HG03342 (cell line): ENCODE data around the gene DMWD.
"Not testable (repeated sequence)": the region's sequence is repeated elsewhere in the genome, so short reads cannot be mapped to it uniquely, and the experiment has no call there.

Experiments
- ATAC-seq: cut with Tn5 transposase; IDR thresholded peaks from one replicate; pipeline ENCODE4 v1.9.1; 2021; ENCODE audit warnings: mild to moderate bottlenecking, moderate library complexity; ENCODE audit not compliant: unreplicated experiment

Gene DMWD

DNA sequence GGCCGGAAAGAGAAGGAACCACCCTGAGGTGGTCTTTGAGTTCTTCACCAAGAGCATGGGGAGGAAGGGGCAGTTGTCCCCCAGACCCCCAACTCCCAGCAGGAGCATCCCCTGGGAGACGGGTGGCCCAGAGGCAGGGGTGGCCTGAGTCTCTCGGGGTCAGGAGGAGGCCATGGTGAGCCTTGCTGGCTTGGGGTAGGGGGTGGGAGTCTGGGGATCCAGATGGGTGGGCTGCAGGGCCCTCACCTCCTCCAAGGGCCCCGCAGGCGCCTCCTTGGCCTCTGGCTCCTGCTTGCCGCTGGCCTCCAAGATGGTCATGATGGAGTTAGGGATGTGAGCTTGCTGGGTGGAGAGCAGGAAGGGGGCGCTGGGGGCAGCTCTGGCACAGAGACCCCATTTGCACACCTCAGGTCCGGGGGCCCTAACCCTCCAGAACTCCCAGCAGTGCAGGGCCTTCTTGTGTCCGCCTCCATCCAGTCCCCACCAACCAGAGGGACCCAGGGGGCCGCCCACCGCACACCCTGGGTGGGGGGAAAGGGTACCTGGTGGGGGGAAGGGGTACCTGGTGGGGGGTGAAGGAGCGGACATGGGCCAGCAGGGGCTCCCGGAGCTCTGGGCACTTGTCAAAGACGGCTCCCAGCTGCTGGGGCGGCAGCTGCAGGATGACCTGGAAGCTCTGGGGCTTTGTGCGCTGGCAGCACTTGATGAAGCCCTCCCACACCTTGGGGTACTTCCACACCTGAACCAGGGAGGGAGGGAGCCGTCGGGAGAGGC, 23.8 kb upstream of the DMWD start:
- no peak for ATAC-seq

DNA sequence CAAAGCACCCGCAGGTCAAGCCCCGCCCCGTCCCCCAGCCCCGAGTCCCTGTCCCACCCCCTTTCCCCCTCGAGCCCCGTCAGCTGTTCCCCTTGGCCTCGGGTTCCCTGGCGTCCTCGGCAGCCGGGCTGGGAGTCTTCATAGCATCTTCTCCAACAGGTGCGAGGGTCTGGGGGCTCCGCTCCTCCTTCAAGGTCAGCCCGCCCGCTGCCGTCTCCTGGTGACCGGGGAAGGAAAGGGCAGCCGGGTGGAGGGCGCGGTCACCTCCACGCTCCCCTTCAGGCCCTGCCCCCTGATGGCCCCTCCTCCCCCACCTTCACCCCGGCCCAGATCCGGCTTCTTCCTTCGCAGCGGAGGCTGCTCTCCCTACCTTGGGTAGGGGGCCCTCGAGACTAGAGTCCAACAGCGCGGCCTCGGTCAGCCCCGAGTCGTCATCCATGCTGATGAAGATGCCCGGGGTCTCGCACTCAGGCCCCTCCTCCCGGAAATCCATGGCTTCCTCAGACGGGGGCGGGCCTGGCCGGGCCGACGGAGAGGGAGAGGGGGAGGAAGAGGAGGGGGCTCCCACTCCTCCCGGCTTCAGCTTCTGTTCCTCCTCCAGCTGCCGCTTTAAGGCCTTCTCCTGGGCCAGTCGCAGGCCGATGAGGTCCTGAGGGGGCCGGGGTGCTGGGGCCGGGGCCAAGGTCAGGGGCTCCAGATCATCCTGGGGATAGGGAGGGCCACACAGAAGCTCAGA, 23.0 kb upstream of the DMWD start:
- no peak for ATAC-seq

DNA sequence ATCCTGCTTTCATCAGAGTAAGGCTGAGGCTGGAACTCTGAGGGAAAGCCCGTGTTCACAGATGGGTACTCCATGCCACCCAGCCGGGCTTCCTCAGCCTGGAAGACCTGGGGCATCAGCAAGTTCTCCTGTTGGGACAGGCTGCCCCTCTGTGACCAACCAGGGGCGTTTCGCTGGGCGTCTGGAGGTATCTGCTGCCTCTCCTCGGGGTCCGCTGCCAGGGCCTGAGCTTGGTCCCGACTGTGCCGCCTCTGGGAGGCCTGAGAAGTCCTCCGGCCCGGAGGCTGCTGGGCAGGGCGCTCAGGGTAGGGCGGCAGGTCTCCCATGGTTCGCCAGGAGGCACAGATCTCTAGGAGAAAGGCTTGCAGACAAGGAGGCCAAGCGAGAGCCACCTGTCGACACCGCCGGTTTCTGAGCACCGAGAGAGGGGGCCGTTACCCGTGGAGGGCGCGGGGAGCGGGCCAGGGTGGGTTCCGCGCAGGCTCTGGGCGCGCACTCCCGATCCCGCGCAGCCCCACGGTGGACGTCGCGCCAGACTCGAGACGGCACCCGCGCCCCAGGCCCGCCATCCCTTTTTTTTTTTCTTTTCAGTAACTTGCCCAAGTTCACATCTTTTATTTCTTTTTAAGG, 22.3 kb upstream of the DMWD start, which contains the start of gene RSPH6A:
Gene RSPH6A (minus strand): TSS at position 458 of the 630 bp plus-strand sequence. CDS start 132 bp downstream, at position 326.
- ATAC-seq = no peak

DNA sequence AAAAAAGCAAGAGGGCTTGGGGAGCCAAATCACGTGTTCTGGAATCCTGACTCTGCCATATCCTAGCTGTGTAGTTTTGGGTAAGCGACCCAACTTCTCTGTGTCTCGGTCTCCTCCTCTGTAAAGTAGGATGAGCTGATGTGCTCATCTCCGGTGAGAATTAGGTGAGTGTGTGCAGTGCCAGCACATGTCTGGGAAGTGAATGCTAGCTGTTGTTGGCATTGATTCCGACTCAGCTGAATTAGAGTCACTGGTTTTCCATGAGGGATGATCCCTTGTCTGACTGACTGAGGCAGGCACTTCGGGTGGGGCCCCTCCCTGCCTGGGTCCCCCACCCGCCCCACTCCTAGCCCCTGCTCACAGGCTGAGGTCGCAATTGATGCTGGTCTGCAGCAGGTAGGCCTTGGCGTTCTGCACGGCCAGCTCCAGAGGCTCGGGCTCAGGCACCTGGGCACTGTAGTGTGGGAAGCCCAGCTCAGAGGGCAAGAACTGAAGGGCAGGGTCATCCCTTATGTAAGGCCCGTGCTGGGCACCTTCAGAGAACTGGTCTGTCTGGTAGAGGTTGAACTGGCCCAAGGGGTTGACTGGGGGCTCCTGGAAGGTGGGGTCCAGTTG, 21.6 kb upstream of the DMWD start:
- ATAC-seq = no peak

DNA sequence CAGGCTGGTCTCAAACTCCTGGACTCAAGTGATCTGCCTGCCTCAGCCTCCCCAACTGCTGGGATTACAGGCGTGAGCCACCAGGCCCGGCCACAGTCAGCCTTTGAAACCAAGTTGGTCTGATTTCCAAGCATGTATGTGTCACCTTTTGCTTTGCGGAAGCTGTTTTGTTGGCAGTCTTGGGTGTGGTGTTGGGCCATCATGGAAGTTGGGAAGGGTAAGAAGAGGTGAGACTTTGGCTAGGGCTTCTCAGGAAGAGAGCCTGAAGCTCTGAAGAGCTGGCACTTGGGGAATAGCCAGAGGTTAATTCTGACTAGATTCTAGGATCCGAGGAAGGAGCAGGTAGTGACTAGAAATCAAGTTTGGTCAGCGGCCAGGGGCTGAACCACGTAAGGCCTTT, 19.7 kb upstream of the DMWD start:
- ATAC-seq = no peak

DNA sequence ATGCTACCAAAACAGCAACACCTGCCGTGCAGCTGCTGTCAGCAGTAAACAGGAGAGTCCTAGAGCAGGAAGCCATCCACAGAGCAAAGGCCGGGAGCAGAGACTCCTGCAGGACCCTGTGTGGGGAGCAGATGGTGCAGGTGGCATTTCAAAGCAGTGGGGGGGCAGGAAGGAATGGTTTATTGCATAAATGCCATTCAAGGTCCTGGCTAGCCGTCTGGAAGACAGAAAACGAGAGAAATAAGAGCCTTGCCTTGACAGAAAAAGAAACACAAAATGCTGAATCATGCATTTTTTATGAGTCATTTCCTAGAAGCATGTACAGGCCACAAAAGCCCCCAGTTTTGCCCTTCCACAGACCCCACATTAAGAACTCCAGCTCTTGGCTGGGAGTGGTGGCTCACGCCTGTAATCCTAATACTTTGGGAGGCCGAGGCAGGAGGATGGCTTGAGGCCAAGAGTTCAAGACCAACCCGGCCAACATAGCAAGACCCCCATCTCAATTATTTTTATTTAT, 17.1 kb upstream of the DMWD start:
- no peak for ATAC-seq

DNA sequence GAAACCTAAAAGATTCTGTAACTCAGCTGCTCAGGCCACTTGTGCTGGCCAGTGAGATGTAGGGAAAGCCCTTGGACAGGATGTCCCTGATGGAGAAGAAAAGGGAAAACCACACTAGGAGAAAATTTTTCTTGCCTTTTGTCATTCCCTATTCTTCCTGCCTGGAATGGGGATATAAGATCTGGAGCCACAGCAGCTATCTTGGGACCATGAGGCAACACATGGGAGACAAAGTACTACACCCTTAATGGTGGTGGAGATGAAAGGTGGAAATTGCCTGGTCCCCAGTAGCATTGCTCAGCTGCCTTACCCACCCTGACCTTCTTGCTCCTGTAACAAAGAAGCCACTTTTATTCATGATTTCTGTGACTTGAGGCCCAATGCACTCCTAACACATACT, 13.1 kb upstream of the DMWD start:
- no peak for ATAC-seq

DNA sequence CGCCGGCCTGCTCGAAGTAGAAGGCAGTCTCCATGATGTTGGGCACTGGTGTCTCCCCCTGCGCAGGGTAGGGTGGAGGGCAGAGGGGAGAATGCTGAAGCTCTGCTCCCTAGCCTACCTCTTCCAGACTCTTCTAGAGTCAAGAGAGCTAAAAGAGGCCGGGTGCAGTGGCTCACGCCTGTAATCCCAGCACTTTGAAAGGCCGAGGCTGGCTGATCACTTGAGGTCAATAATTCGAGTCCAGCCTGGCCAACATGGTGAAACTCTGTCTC, 12.2 kb upstream of the DMWD start:
- no peak for ATAC-seq

DNA sequence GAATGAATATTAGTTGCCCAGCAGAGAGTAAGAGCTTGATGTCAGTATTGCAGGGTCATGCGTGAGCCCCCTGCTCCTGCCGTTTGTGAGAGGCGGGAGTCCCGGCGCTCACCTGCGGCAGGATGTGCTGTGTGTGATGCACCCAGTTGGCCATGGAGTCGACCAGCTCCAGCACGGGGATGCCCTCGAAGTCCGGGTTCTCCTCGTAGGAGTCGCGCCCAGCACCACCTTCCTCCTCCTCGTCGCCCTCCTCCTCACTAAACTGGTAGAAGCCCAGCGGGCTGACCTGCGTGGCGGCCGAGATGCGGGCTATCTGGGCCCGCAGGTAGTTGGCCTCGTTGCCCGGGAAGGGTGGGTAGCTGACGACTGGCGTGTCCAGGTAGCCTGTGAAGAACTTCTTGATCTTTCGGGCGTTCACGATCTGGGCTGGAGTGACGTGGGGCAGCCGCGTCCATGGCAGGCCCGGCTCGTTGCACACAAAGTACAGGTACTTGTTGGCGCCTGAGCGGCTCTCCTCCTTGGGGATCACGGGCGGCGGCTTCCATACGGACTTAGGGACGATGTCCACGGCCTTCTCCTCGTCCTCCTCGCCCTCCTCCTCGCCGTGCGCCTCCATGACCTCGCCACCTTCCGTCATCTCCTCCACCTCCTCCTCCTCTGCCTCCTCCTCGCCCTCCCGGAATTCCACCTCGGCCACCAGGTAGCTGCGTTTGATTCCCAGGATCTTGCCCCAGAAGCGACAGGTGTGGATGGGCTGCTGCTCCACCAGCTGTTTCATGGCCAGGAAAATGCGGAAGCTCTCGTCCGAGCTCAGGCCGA, 11.7 kb upstream of the DMWD start:
- no peak for ATAC-seq

DNA sequence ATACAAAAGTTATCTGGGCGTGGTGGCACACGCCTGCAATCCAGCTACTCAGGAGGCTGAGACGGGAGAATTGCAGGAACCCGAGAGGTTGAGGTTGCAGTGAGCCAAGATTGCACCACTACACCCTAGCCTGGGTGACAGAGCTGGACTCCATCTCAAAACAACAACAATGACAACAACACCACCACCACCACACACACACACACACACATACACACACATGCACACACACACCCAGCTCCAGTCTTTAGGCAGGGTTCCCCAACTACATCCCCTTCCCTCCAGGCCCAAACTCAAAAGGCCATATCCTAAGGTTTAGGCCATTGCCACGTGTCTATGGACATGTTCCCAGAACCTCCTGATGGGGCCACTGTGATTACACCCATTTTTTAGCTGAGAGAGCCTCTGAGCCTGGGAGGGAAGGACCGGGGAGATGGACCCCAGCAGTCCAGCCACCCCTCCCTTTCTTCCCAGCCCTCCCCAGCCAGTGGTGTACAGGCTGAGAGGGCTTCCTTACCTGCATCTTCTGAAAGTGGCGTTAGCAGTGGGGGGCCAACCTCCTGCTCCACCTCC, 9.0 kb upstream of the DMWD start:
- ATAC-seq = no peak

DNA sequence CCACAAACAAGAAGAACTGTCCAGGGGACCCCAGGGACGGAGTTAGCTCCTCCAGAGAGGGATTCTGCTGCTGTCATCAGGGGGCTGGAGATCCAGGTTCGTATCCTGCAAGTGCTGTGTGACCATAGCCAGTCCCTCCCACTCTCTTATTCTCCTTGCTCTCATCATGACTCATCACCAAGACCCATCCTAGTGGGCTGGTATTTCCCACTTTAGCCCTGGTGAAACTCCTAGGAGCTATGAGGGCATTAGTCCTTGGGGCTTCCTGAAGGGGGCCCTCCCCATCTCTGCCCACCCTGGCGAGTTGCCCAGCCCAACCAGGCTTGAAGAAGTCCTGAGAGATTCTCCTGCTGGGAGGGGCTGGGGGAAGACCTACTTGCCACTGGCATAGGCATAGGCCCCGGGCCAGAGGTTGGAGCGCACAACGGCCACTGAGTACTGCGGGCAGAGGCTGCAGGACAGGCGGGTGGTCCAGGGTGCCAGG, 7.5 kb upstream of the DMWD start:
- ATAC-seq = no peak

DNA sequence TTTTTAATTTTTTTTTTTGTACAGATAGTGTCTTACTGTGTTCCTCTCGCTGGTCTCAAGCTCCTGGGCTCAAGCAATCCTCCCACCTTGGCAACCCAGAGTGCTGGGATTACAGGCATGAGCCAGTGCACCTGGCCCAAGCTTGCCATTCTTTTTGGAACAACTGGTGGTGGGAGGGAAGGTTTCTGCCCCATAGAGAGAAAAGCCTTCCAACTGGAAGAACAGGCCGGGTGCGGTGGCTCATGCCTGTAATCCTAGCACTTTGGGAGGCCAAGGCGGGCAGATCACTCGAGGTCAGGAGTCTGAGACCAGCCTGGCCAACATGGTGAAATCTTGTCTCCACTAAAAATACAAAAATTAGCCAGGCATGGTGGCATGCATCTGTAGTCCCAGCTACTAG, 6.9 kb upstream of the DMWD start:
- not testable (repeated sequence) for ATAC-seq

DNA sequence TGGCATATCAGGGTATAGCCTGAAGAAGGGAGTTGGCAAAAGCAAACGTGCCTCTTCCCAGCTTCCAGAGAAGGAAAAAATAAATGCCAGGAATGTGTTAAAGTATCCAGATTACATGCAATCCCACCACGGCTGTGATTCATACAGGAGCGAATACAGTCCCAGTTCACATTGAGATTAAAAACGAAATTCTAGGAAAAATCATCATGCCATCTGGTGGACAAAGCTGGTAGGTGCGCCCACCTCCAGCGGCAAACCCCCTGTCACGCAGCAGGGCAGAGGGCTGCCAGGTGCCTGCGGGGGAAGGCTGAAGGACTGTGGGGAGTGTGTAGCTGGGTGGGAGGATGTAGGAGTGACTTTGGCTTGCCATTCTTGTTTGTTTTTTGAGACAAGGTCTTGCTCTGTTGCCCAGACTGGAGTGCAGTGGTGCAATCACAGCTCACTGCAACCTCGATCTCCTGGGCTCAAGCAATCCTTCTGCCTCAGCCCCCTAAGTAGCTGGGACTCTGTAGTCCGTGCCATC, 6.4 kb upstream of the DMWD start:
- ATAC-seq = no peak

DNA sequence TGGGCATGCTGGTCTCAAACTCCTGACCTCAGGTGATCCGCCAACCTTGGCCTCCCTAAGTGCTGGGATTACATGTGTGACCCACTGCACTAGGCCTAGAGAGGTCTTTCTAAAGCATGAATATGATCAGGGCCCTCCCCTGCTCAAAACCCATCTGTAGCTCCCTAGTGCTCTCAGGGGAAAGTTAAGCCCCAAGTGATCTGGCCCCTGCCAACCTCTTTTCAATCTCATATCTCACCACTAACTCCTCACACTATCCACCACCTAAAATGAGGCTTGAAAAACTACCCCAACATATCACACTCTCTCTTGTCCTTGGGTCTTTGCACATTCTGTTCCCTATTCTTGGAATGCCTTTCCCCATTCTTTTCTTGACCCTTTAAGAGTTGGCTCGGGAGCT, 2.0 kb upstream of the DMWD start:
- ATAC-seq = no peak

DNA sequence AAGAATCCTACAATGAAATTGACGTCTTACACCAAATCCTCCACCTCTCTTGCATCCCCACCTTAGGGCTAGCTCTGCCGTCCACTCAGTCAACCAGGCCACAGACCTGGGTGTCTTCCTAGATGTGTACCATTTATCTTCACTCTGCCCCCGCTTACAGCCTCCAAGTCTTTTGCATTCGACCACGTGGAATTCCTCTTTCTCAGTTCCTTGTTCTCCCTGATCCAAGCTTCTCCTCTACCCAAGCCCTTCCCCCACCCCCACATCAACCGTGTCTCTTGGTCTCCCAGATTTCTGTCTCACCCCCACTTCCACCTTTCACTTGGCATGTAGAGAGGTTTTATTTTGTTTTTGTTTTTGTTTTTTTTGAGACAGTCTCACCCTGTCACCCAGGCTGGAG, 1.2 kb upstream of the DMWD start:
- no peak for ATAC-seq

DNA sequence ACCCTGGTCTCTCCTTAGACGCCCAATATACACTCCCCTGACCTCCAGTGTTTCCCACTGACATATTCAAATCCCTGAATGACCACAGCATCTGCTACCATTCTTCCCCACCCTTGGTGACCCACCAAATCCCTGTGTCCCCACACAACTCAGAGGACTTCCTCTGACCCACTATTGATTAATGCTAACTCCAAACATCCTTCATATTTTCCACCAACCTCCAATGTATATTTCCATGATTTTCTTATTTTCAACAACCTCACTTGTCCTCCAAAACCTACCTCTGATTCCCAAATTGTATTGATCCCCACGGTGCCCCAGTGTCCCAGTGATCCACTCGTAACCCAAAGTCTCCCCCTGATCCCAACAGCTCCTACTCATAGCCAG, 526 bp upstream of the DMWD start:
- no peak for ATAC-seq

DNA sequence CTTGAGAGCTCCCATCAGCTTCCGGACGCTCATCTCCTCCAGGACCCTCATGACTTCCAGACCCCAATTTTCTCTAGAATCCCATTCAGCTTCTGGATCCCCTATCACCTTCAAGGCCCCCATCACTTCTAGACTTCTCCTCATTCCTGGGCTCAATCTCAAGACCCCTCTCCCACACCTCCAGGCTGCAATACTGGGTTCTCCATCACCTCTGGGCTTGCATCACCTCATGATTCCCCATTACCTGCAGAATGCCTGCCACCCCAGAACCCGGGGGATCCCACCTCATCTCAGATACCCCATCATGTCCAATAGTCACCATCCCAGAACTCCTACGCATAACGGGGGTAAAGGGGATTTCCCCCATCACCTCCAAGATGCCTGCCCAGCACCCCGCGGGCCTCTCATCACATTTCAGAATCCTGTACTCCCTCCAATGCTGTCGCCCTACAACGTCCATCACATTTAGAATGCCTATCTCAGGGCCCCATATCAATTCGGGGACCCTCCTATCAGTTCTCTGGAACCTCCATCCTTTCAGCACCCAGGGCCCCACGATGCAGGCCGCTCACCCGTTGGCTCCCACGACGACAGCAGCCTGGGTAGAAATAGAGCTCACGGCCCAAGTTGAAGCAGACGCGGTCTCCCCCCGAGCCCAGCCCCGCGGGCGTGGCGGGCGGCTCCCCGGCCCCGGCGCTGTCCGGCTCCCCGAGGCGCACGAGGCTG, 738 bp downstream of the DMWD start:
- ATAC-seq = peak; percentile 10

DNA sequence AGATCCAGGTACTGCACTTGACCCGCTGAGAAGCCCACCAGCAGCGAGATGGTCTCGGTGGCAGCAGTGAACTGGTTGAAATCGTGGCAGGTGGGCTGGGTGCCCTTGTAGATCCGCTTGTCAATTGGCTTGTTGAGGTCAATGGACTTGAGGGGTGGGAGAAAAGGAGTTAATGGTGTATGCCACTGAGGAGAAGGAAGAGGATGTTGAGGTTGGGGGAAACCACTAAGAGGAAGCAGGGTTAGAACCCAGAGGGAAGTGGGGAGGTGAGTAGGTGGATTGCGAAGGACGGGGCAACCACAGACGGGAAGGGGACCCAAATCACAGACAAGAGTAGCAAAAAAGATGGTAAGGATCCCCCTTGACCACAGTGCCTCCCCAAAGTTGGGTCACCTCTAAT, 1.7 kb downstream of the DMWD start:
- ATAC-seq = no peak

DNA sequence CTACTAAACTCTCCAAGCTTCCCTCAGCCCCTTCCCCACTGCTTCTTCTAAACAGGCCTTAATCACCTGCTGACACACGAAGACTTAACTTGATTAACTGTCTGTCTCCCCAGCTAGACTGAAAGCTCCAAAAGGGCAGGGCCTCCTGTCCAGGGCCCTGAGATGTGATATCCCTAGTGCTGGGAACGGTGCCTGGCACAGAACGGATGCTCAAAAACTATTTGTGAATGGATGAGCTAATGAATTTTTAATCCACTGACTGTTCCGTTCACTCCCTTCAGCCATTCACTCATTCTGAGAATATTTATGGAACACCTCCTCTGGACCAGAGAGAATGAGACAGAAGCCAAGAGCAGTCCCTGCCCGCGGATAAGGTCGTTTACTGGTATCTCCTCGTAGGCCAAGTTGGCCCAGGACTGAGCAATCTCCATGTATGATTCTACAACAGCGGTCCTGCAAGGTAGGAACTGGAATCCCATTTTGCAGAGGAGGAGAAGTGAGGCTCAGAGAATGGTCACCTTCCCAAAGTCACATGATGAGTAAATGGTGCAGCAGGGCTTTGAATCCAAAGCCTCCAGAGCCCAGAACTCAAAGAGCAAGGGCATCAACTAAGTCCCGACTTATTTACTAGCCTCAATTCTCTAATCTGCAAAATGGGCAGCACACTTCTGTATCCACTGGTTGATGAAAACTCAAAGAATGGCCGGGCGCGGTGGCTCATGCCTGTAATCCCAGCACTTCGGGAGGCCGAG, 3.4 kb downstream of the DMWD start:
- ATAC-seq = no peak
